GM23338 (cell line): ENCODE measurements around the gene FGF22. TPM values are rescaled to one million over a fixed set of nuclear protein-coding genes. Genes with fewer than 3 reads are reported as not detected.

Source experiments
- ATAC-seq: fragments of 200-7000 bp; cut with Tn5 transposase; 3 replicates; pipeline ENCODE4 v1.9.1; 2020
- DNase-seq: peaks from one replicate; pipeline ENCODE4 v3.0.0-alpha.2; 2015; ENCODE audit warnings: low spot score
- H2AFZ ChIP-seq: fragments of 200-600 bp; sonication (generic); 2 replicates; pipeline ENCODE4 v1.8.0; 2016; ENCODE audit warnings: antibody characterized with exemption, mild to moderate bottlenecking, moderate library complexity
- H3F3A ChIP-seq: fragments of 200-600 bp; sonication (generic); replicated peaks from 2 replicates; pipeline ENCODE4 v1.8.0; 2017; ENCODE audit warnings: antibody characterized with exemption, mixed run types, low read depth
- H3K27ac ChIP-seq: fragments of 200-600 bp; sonication (generic); 2 replicates; pipeline ENCODE4 v1.6.1; 2016; ENCODE audit warnings: low read depth
- H3K27me3 ChIP-seq: fragments of 200-600 bp; sonication (generic); 2 replicates; pipeline ENCODE4 v1.8.0; 2016; ENCODE audit warnings: mild to moderate bottlenecking, mixed run types, moderate library complexity; ENCODE audit not compliant: insufficient read depth
- H3K36me3 ChIP-seq: fragments of 200-600 bp; sonication (generic); 2 replicates; pipeline ENCODE4 v1.8.0; 2016; ENCODE audit warnings: mild to moderate bottlenecking; ENCODE audit not compliant: insufficient read depth
- H3K4me1 ChIP-seq: fragments of 200-600 bp; sonication (generic); 2 replicates; pipeline ENCODE4 v1.8.0; 2016; ENCODE audit warnings: mild to moderate bottlenecking, moderate library complexity; ENCODE audit not compliant: insufficient read depth
- H3K4me2 ChIP-seq: fragments of 200-600 bp; sonication (generic); 2 replicates; pipeline ENCODE4 v1.7.1; 2017; ENCODE audit warnings: mixed run types
- H3K4me3 ChIP-seq: fragments of 200-600 bp; sonication (generic); 2 replicates; pipeline ENCODE4 v1.6.1; 2016; ENCODE audit warnings: mixed run types
- H3K79me2 ChIP-seq: fragments of 200-600 bp; sonication (generic); replicated peaks from 2 replicates; pipeline ENCODE4 v1.8.0; 2017; ENCODE audit warnings: mild to moderate bottlenecking; ENCODE audit not compliant: insufficient read depth
- H3K9me2 ChIP-seq: fragments of 200-600 bp; sonication (generic); 2 replicates; pipeline ENCODE4 v1.8.0; 2017; ENCODE audit not compliant: insufficient read depth
- H4K20me1 ChIP-seq: fragments of 200-600 bp; sonication (generic); replicated peaks from 2 replicates; pipeline ENCODE4 v1.8.0; 2017; ENCODE audit warnings: mild to moderate bottlenecking; ENCODE audit not compliant: insufficient read depth
- H3K27ac Mint-ChIP-seq: 2 replicates; pipeline ENCODE4 v1.8.0; 2020; ENCODE audit warnings: inconsistent platforms, mild to moderate bottlenecking, moderate library complexity, mixed read lengths
- H3K27me3 Mint-ChIP-seq: 3 replicates; pipeline ENCODE4 v1.8.0; 2022; ENCODE audit warnings: low read depth, mild to moderate bottlenecking, moderate library complexity, mixed read lengths, inconsistent platforms; ENCODE audit not compliant: insufficient read depth, poor library complexity
- H3K36me3 Mint-ChIP-seq: 3 replicates; pipeline ENCODE4 v1.8.0; 2021; ENCODE audit warnings: low read depth, mild to moderate bottlenecking, inconsistent platforms, moderate library complexity, mixed read lengths
- H3K4me1 Mint-ChIP-seq: 3 replicates; pipeline ENCODE4 v1.8.0; 2020; ENCODE audit warnings: mild to moderate bottlenecking, inconsistent platforms, mixed read lengths
- H3K4me3 Mint-ChIP-seq: 3 replicates; pipeline ENCODE4 v1.8.0; 2021; ENCODE audit warnings: moderate library complexity, mild to moderate bottlenecking, inconsistent platforms, mixed read lengths
- H3K9me3 Mint-ChIP-seq: 3 replicates; pipeline ENCODE4 v1.8.0; 2020; ENCODE audit warnings: moderate library complexity, mild to moderate bottlenecking, inconsistent platforms, mixed read lengths
- ETS1 ChIP-seq: IDR thresholded peaks from 2 replicates; pipeline ENCODE4 v1.6.1; 2016; ENCODE audit warnings: antibody characterized with exemption
- REST ChIP-seq: IDR thresholded peaks from one replicate; pipeline ENCODE4 v1.6.1; 2018; ENCODE audit warnings: antibody characterized with exemption; ENCODE audit not compliant: unreplicated experiment
- ZNF114 ChIP-seq: fragments of 250-450 bp; sonication (Bioruptor Pico); IDR thresholded peaks from 2 replicates; pipeline ENCODE4 v1.5.0; 2020; ENCODE audit warnings: mild to moderate bottlenecking, moderate library complexity
- ZNF331 ChIP-seq: fragments of 250-450 bp; sonication (Bioruptor Pico); IDR thresholded peaks from 2 replicates; pipeline ENCODE4 v1.5.0; 2020; ENCODE audit warnings: low read depth, mild to moderate bottlenecking, moderate library complexity
- ZNF462 ChIP-seq: fragments of 250-450 bp; sonication (Bioruptor Pico); IDR thresholded peaks from 2 replicates; pipeline ENCODE4 v1.5.0; 2020; ENCODE audit warnings: mild to moderate bottlenecking, moderate library complexity
- polyA plus RNA-seq: library from polyadenylated mRNA; unstranded; fragments of >200 nt; fragmentation: Nextera tagmentation; extraction: Ambion mirVana; gene quantifications from 2 replicates; pipeline ENCODE4 v1.2.1, GENCODE V29; 2016
- total RNA-seq: library from RNA; depleted of rRNA; stranded (reverse); fragments of >200 nt; shearing (Covaris generic); gene quantifications from 2 replicates; pipeline ENCODE4 v1.2.3, GENCODE V29; 2014

FGF22 gene
- total and polyA plus RNA-seq, 2 experiments from 2014 or later = 1.0 to 2.8 TPM

GRCh38 chr19:648904-649801, 9.5 kb downstream of the FGF22 start:
- no peak overlapping the region for H3K4me3 Mint-ChIP-seq
- Histone ChIP-seq H3K4me1 (no peaks in the 10 kb centered on the region), H3F3A (0 out of 2 replicates have a peak, but pooled peaks cover 3% of the 10 kb centered on the region), H3K9me2 (no peaks in the 10 kb centered on the region), H2AFZ (no peak overlapping the region), H4K20me1 (no peaks in the 10 kb centered on the region; the same call in none of the 2 replicates), H3K27ac (no peak overlapping the region), H3K36me3 (0 out of 2 replicates have a peak, but pooled peaks cover 5% of the 10 kb centered on the region), H3K4me2 (no peak overlapping the region), H3K4me3 (no peak overlapping the region), H3K27me3 (no peaks in the 10 kb centered on the region), H3K79me2 (peaks cover 20% of the 10 kb centered on the region)
- TF ChIP-seq REST (no peak), ZNF331 (CRISPR knock-in tag) (no peak), ZNF462 (no peak), ETS1 (no peak), ZNF114 (CRISPR knock-in tag) (no peak)
- DNase-seq = no peak
- peaks cover 27% of the 10 kb centered on the region for H3K36me3 Mint-ChIP-seq
- ATAC-seq = no peak
- no peaks in the 10 kb centered on the region for H3K9me3 Mint-ChIP-seq
- H3K27ac Mint-ChIP-seq = no peak overlapping the region
- H3K27me3 Mint-ChIP-seq = peaks cover 5% of the 10 kb centered on the region
- no peaks in the 10 kb centered on the region for H3K4me1 Mint-ChIP-seq
